Osteocyte (in vitro differentiated cells): Measurements from ENCODE around the gene ASAP2. TPM values are rescaled to one million over a fixed set of nuclear protein-coding genes. Genes with fewer than 3 reads are reported as not detected.
A peak's percentile ranks its signal among the peaks of the same experiment; 100 is the strongest.

Source experiments
- DNase-seq: peaks from one replicate; pipeline ENCODE4 v3.0.0; 2021; ENCODE audit warnings: mixed read lengths; ENCODE audit not compliant: unreplicated experiment; ENCODE audit errors: extremely low spot score
- H3K27ac Mint-ChIP-seq: one replicate; pipeline ENCODE4 v1.8.0; 2021; ENCODE audit warnings: mild to moderate bottlenecking, mixed read lengths; ENCODE audit not compliant: unreplicated experiment
- H3K27me3 Mint-ChIP-seq: one replicate; pipeline ENCODE4 v1.8.0; 2021; ENCODE audit warnings: mixed read lengths; ENCODE audit not compliant: unreplicated experiment
- H3K36me3 Mint-ChIP-seq: one replicate; pipeline ENCODE4 v1.8.0; 2021; ENCODE audit warnings: mixed read lengths; ENCODE audit not compliant: unreplicated experiment
- H3K4me1 Mint-ChIP-seq: one replicate; pipeline ENCODE4 v1.8.0; 2021; ENCODE audit warnings: mixed read lengths; ENCODE audit not compliant: unreplicated experiment
- H3K4me3 Mint-ChIP-seq: one replicate; pipeline ENCODE4 v1.8.0; 2021; ENCODE audit warnings: mild to moderate bottlenecking, moderate library complexity, mixed read lengths; ENCODE audit not compliant: unreplicated experiment
- H3K9me3 Mint-ChIP-seq: one replicate; pipeline ENCODE4 v1.8.0; 2021; ENCODE audit warnings: mixed read lengths; ENCODE audit not compliant: unreplicated experiment
- total RNA-seq: library from RNA; stranded (reverse); gene quantifications from 2 replicates; pipeline ENCODE4 v1.2.1, GENCODE V29; 2021
- TF ChIP-seq, protein P1 (sequence below): fragments of 200-600 bp; sonication (generic); IDR thresholded peaks from 2 replicates; pipeline ENCODE4 v1.5.0; 2021; ENCODE audit warnings: antibody characterized with exemption, mild to moderate bottlenecking, moderate library complexity

The ASAP2 gene
- total RNA-seq, 1 donor from 2014 or later: 91.0 TPM

DNA sequence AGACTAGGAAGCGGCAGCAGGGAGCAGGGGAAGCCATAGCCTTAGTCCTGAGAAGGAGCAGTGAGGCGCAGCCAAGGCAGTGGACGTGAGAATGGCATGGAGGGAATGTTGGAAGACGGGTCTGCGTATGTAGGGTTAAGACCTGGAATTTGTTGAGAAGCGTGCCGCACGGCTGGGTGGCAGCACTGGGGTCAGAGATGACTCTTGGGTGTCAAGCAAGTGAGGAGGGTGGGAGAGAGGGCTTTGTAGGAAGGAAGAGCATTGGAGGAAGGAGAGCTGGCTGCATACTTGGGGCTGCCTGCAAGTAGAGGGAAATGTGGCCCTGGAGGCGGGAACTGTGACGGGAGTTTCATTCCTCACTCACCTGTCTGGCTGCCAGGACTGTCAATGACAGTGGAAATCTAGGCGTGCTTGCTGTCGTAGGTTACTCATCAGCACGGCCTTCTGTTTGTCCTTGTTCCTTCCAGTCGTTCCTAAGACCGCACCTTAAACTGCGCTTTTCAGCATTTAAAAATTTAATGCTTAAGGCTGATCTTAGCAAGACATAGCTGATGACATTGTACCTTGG, 108.8 kb downstream of the ASAP2 start:
- Mint-ChIP-seq H3K36me3 (peaks cover 12% of the 10 kb centered on the region), H3K4me3 (no peak overlapping the region), H3K27me3 (no peaks in the 10 kb centered on the region), H3K27ac (peak overlapping the region; percentile 25), H3K4me1 (peaks cover 33% of the 10 kb centered on the region), H3K9me3 (no peaks in the 10 kb centered on the region)
- TF ChIP-seq, protein P1, sequence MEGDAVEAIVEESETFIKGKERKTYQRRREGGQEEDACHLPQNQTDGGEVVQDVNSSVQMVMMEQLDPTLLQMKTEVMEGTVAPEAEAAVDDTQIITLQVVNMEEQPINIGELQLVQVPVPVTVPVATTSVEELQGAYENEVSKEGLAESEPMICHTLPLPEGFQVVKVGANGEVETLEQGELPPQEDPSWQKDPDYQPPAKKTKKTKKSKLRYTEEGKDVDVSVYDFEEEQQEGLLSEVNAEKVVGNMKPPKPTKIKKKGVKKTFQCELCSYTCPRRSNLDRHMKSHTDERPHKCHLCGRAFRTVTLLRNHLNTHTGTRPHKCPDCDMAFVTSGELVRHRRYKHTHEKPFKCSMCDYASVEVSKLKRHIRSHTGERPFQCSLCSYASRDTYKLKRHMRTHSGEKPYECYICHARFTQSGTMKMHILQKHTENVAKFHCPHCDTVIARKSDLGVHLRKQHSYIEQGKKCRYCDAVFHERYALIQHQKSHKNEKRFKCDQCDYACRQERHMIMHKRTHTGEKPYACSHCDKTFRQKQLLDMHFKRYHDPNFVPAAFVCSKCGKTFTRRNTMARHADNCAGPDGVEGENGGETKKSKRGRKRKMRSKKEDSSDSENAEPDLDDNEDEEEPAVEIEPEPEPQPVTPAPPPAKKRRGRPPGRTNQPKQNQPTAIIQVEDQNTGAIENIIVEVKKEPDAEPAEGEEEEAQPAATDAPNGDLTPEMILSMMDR: no peak
- no peak for DNase-seq

DNA sequence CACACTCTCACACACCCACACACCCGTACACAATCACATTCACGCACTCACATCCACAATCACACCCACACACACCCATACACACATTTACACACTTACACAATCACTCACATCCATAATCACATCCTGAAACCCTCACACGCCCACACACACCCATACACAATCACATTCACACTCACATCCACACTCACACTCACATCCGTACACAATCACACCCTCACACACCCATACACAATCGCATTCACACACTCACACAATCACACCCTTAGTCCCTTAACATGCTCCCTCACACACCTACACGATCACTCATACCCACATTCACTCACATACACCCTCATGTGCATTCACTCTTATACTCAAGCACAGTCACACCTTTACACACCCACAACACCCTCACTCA, 110.9 kb downstream of the ASAP2 start:
- TF ChIP-seq, protein P1: no peak
- no peak for DNase-seq
- H3K9me3 Mint-ChIP-seq: no peaks in the 10 kb centered on the region

DNA sequence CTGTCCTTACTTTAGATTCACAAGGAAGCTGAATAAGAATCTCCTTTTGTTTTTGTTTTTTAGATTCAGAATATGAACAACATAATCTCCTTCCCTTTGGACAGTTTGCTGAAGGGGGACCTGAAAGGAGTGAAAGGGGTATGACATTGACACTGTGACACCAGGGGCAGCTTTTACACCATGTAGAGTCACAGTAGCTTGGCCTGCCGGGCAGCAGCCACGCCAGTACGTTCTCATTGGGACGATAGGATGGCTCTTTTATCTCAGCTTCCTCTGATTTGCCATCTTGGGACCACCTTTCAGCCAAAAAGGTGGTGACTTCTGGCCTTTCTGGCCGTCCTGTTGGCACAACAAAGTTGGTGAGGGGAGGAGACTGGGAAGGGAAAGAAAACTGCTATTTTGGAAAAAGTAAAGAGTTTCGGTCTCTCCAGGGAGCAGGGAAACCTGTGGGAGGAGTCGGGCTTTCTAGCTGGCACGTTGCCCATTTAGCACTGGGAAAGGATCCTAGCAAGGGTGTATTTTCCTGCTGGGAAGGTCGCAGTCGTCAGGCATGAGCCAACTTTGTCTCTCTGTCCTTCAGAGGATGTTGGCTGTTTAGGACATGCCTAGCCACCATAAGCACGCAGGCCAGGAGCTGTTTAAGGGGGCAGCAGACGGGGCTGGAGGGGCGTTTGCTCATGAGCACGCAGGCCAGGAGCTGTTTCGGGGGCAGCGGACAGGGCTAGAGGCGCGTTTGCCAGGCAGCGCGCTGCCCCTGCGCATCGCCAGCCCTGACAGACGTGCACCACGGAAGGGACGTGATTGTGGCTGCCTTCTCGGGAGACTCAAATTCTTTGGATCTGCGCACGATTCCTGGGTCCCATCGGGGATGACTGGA, 112.1 kb downstream of the ASAP2 start:
- Mint-ChIP-seq H3K27me3 (no peaks in the 10 kb centered on the region), H3K36me3 (peaks cover 37% of the 10 kb centered on the region), H3K27ac (peak overlapping the region; percentile 60), H3K9me3 (no peaks in the 10 kb centered on the region), H3K4me1 (peaks cover 5% of the 10 kb centered on the region), H3K4me3 (no peak overlapping the region)
- DNase-seq: no peak
- TF ChIP-seq, protein P1: no peak

More for the DNA sequence above, 110.9 kb downstream of the ASAP2 start:
- H3K4me1 Mint-ChIP-seq: peaks cover 12% of the 10 kb centered on the region
- H3K27ac Mint-ChIP-seq: no peak overlapping the region
- H3K36me3 Mint-ChIP-seq: peaks cover 28% of the 10 kb centered on the region
- no peaks in the 10 kb centered on the region for H3K27me3 Mint-ChIP-seq
- H3K4me3 Mint-ChIP-seq: no peak overlapping the region

DNA sequence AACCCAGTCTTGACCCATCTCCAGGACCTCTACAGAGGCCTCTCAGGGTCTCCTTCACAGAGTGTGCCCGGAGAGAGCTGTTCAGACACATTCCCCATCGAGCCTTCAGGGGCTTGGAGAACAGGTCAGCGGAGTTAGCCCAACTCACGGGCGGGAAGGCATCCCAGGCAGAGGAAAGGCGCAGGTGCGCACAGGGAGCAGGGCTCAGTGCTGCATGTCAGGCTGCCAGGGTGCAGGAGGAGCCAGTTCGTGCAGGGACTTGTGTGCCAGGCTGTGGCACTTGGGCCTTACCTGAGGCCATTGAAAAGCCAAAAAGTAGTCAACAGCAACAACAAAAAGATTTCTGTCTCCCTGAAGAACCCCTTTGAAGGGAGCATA, 112.7 kb downstream of the ASAP2 start:
- Mint-ChIP-seq H3K36me3 (peaks cover 38% of the 10 kb centered on the region), H3K4me1 (peaks cover 4% of the 10 kb centered on the region), H3K27ac (peak overlapping the region; percentile 60), H3K4me3 (no peak overlapping the region), H3K27me3 (no peaks in the 10 kb centered on the region), H3K9me3 (no peaks in the 10 kb centered on the region)
- TF ChIP-seq, protein P1: no peak
- no peak for DNase-seq

DNA sequence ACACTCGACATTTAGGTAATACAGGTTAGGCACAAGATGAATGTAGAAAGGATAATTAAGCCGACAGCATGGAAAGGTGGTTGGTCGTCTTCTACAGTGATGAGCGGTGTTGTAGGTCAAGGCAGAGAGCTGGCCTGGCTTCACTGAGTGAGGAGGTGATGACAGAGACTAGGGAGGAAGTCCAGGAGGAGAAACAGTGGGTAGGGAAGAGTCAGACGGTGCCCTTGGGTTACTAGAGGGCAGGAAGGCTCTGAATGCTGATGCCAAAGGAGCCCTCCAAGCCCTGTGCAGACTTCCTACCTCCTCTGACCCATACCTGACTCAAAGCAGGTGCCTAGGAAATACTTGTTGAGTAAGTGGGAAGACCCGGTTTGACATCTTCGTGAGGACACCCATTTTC, 116.0 kb downstream of the ASAP2 start:
- Mint-ChIP-seq H3K27me3 (no peaks in the 10 kb centered on the region), H3K27ac (no peak overlapping the region), H3K9me3 (no peaks in the 10 kb centered on the region), H3K4me1 (peaks cover 14% of the 10 kb centered on the region), H3K4me3 (no peak overlapping the region), H3K36me3 (peaks cover 56% of the 10 kb centered on the region)
- no peak for DNase-seq
- TF ChIP-seq, protein P1: no peak
